Upper lobe of right lung (tissue), 1 donor: Measurements from ENCODE around the gene FST. TPM values are rescaled to one million over a fixed set of nuclear protein-coding genes. Genes with fewer than 3 reads are reported as not detected.

ENCODE experiments used
- ATAC-seq: fragments of 200-7000 bp; cut with Tn5 transposase; one replicate; pipeline ENCODE4 v1.9.1; 2020; ENCODE audit warnings: mild to moderate bottlenecking, moderate library complexity
- DNase-seq: peaks from one replicate; pipeline ENCODE4 v3.0.0-alpha.2; 2020
- H3K27ac ChIP-seq: fragments of 200-600 bp; one replicate; pipeline ENCODE4 v1.8.0; 2022
- H3K27me3 ChIP-seq: fragments of 200-600 bp; one replicate; pipeline ENCODE4 v1.8.0; 2022; ENCODE audit warnings: mild to moderate bottlenecking
- H3K36me3 ChIP-seq: fragments of 200-600 bp; one replicate; pipeline ENCODE4 v1.8.0; 2022
- H3K4me1 ChIP-seq: fragments of 200-600 bp; one replicate; pipeline ENCODE4 v1.8.0; 2022
- H3K4me3 ChIP-seq: fragments of 200-600 bp; one replicate; pipeline ENCODE4 v1.8.0; 2022; ENCODE audit warnings: mild to moderate bottlenecking
- H3K9me3 ChIP-seq: fragments of 200-600 bp; one replicate; pipeline ENCODE4 v1.8.0; 2022
- CTCF ChIP-seq: fragments of 200-600 bp; IDR thresholded peaks from one replicate; pipeline ENCODE4 v1.8.0; 2022; ENCODE audit warnings: antibody characterized with exemption
- intact Hi-C: fragments of 100-400 bp; cut with DNase I; formaldehyde crosslinking; loops from one replicate; pipeline ENCODE4 v1.11.0; 2022
- total RNA-seq: library from RNA; stranded (reverse); fragmentation: NEBNext Ultra II Directional; extraction: Animal tissue kit (Norgen Biotek cat#: 25700); gene quantifications from one replicate; pipeline ENCODE4 v1.2.1, GENCODE V29; 2021
- donor health status: DM: no; HTN: yes; CAD: no; lungs with severe emphysema.

The FST gene
- total RNA-seq, 1 donor from 2014 or later: 4.2 TPM

DNA sequence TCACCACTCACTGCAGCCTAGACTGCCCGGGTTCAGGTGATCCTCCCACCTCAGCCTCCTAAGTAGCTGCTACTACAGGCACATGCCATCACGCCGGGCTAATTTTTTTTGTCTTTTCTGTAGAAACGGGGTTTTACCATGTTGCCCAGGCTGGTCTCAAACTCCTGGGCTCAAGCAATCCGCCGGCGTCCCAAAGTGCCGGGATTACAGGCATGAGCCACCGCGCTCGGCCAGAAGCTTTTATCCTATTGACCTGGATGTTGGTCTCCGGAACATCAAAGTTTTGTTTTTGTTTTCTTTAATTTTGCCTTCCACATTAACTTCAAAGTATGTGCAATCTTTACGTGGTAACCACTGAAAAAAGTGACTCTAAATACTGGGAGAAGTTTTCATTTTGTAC is 42.4 kb upstream of the FST start:
- H3K4me3 ChIP-seq: no peak overlapping the region
- no peak overlapping the region for H3K27ac ChIP-seq
- TF ChIP-seq CTCF: no peak
- H3K9me3 ChIP-seq: no peaks in the 10 kb centered on the region
- intact Hi-C loops: no loop called here
- no peaks in the 10 kb centered on the region for H3K36me3 ChIP-seq
- no peak for DNase-seq
- no peak for ATAC-seq
- H3K27me3 ChIP-seq: no peaks in the 10 kb centered on the region
- no peaks in the 10 kb centered on the region for H3K4me1 ChIP-seq

DNA sequence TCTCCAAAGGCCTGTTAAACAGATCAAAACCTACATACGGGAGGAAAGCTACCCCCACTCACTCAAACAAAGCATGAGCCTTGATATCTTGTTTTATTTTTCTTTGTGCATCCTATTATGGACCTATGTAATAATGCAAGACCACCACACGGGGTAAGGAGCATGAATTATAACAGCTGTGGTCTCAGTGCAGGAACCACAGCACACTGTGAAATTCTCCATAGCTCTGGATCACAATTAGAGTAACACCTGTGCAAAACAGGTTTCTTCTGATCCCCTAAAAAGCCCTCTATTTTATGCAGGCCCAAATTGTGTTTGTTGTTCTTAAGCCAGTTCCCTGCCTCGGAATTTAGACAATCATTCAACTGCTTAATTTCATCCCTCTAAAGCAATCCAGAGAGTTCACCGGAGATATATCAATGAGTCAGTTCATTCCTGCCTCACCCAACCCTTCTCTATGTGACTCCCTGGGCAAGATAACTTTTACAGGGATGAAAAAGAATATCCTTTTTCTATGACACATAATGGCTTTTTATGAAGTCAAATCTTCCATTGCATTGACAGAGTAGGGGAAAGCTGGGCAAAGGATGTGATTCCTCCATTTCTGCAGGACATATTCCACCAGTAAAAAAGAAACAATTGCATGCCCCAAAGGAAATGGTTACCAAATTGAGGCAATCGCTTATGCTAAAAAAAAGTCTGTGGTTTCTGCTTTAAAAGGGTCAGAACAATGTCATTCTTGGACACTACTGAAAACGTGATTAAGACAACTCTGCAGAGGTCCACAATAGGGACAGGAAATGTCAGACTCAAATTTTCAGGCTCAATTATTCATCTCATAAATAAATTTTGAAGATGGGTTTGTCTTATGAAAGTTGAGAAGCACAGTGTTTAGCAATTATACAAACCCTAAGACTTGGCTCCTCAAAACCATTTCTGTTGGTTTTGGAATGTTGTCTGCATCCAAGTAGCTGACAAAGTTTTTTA is 41.6 kb upstream of the FST start:
- intact Hi-C loops: no loop called here
- Histone ChIP-seq H3K36me3 (no peaks in the 10 kb centered on the region), H3K9me3 (no peaks in the 10 kb centered on the region), H3K27me3 (no peaks in the 10 kb centered on the region), H3K4me1 (no peaks in the 10 kb centered on the region), H3K4me3 (no peak overlapping the region), H3K27ac (no peak overlapping the region)
- no peak for ATAC-seq
- DNase-seq: no peak
- no peak for TF ChIP-seq CTCF

DNA sequence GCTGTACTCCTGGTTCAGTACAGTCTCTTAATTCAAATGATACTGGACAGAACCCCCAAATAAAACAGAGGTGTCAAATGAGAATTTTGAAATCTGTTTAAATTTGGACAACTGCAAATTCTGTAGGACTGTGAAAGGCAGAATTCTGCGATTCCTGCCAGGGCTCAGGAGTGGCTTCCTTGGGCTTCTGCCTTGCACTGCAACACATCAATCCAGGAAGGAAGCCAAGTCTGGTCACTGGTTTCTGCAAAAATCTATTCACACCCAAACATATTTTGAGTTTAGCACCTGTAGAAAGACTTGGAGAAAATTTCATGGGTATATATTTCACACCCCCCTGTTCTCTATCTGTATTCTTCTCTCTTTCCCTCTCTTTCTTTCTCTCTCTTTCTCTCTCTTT is 37.5 kb upstream of the FST start:
- DNase-seq: no peak
- Histone ChIP-seq H3K4me3 (no peak overlapping the region), H3K4me1 (no peaks in the 10 kb centered on the region), H3K36me3 (no peaks in the 10 kb centered on the region), H3K27ac (no peak overlapping the region), H3K9me3 (no peaks in the 10 kb centered on the region), H3K27me3 (no peaks in the 10 kb centered on the region)
- intact Hi-C loops: no loop called here
- no peak for ATAC-seq
- TF ChIP-seq CTCF: no peak

- Histone ChIP-seq H3K4me3 (no peak overlapping the region), H3K27ac (no peak overlapping the region), H3K4me1 (no peaks in the 10 kb centered on the region), H3K36me3 (no peaks in the 10 kb centered on the region), H3K27me3 (no peaks in the 10 kb centered on the region), H3K9me3 (no peaks in the 10 kb centered on the region)
- no peak for TF ChIP-seq CTCF
- no peak for DNase-seq
- intact Hi-C loops: no loop called here
- ATAC-seq: no peak
These were observed 34.9 kb upstream of the FST start for GRCh38 chr5:53445569-53445968.

GRCh38 chr5:53446908-53447307 is 33.5 kb upstream of the FST start:
- H3K4me3 ChIP-seq: no peak overlapping the region
- H3K27ac ChIP-seq: no peak overlapping the region
- intact Hi-C loops: no loop called here
- no peaks in the 10 kb centered on the region for H3K4me1 ChIP-seq
- no peak for DNase-seq
- H3K27me3 ChIP-seq: no peaks in the 10 kb centered on the region
- TF ChIP-seq CTCF: no peak
- ATAC-seq: no peak
- no peaks in the 10 kb centered on the region for H3K36me3 ChIP-seq
- H3K9me3 ChIP-seq: no peaks in the 10 kb centered on the region
